Suppressor macrophage treated with lipopolysaccharide for 4 hours (primary cell): ENCODE measurements around the gene CELA2B.
A peak's percentile ranks its signal among the peaks of the same experiment; 100 is the strongest.
"Not testable (repeated sequence)": the region's sequence is repeated elsewhere in the genome, so short reads cannot be mapped to it uniquely, and the experiment has no call there.

Source experiments
- DNase-seq: peaks from one replicate; pipeline ENCODE4 v3.0.0-alpha.2; 2020

Gene CELA2B

GRCh38 chr1:15469361-15469760, 6.5 kb upstream of the CELA2B start:
- no peak for DNase-seq

GRCh38 chr1:15469821-15470448, 6.0 kb upstream of the CELA2B start:
- DNase-seq, result not testable (repeated sequence)

GRCh38 chr1:15471067-15471466, 4.8 kb upstream of the CELA2B start:
- not testable (repeated sequence) for DNase-seq

- not testable (repeated sequence) for DNase-seq
Observed at GRCh38 chr1:15471723-15472122, 4.2 kb upstream of the CELA2B start.

- no peak for DNase-seq
Observed at GRCh38 chr1:15472587-15472986, 3.3 kb upstream of the CELA2B start.

- no peak for DNase-seq
Observed at GRCh38 chr1:15476927-15477326, 1.0 kb downstream of the CELA2B start.

- DNase-seq, result no peak
Observed at GRCh38 chr1:15477646-15478212, 1.8 kb downstream of the CELA2B start.

- no peak for DNase-seq
Observed at GRCh38 chr1:15479654-15480347, 3.9 kb downstream of the CELA2B start.

GRCh38 chr1:15482455-15482854, 6.6 kb downstream of the CELA2B start:
- not testable (repeated sequence) for DNase-seq

- DNase-seq, result not testable (repeated sequence)
Observed at GRCh38 chr1:15482983-15483543, 7.2 kb downstream of the CELA2B start.

GRCh38 chr1:15483971-15484370, 8.1 kb downstream of the CELA2B start:
- DNase-seq, result peak; percentile 26

GRCh38 chr1:15484443-15484842, 8.5 kb downstream of the CELA2B start:
- not testable (repeated sequence) for DNase-seq

GRCh38 chr1:15485636-15486035, 9.7 kb downstream of the CELA2B start:
- no peak for DNase-seq

- DNase-seq, result not testable (repeated sequence)
Observed at GRCh38 chr1:15486844-15487610, 11.1 kb downstream of the CELA2B start.

GRCh38 chr1:15488371-15488770, 12.5 kb downstream of the CELA2B start:
- DNase-seq, result no peak

GRCh38 chr1:15489052-15489736, 13.3 kb downstream of the CELA2B start:
- no peak for DNase-seq

GRCh38 chr1:15491010-15491409, 15.1 kb downstream of the CELA2B start:
- not testable (repeated sequence) for DNase-seq

- DNase-seq, result no peak
Observed at GRCh38 chr1:15492596-15492995, 16.7 kb downstream of the CELA2B start.

GRCh38 chr1:15493869-15494390, 18.0 kb downstream of the CELA2B start:
- DNase-seq, result no peak

- no peak for DNase-seq
Observed at GRCh38 chr1:15500184-15501178, 24.6 kb downstream of the CELA2B start.
